ENCODE measurements around the gene SMG7. TPM values are rescaled to one million over a fixed set of nuclear protein-coding genes. Genes with fewer than 3 reads are reported as not detected.

SMG7 gene
- total RNA-seq, 1 donor = 30.7 TPM

- no peak for DNase-seq (ENCODE audit: low read depth in 2 of 3, low spot score in 2 of 3)
These were observed 81.0 kb downstream of the SMG7 start for GRCh38 chr1:183553331-183553730.

GRCh38 chr1:183553764-183554163 is 81.5 kb downstream of the SMG7 start:
- no peak for DNase-seq (ENCODE audit: low read depth in 2 of 3, low spot score in 2 of 3)

GRCh38 chr1:183554577-183554976 is 82.3 kb downstream of the SMG7 start:
- DNase-seq (ENCODE audit: low read depth in 2 of 3, low spot score in 2 of 3) = peak in 1 of 3 donors; percentile 41

DNA sequence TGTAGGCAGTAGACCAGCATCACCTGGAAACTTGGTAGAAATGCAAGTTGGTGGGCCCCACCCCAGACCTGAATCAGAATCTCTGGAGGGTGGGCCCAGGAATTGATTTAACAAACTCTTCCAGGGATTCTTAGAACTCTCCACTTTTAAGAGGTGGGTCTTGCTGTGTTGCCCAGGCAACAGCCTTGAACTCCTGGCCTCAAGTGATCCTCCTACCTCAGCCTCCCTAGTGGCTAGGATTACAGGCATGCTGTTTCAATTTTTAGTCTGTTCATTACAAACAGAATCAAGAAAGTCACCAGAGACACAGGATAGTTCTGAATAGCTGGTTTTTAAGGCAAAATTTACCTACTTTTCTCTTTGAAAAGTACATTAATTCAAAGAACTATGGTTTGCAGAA is 86.8 kb downstream of the SMG7 start:
- no peak for DNase-seq (ENCODE audit: low read depth in 2 of 3, low spot score in 2 of 3)

GRCh38 chr1:183562701-183563100 is 90.4 kb downstream of the SMG7 start:
- DNase-seq (ENCODE audit: low read depth in 2 of 3, low spot score in 2 of 3) = no peak

DNA sequence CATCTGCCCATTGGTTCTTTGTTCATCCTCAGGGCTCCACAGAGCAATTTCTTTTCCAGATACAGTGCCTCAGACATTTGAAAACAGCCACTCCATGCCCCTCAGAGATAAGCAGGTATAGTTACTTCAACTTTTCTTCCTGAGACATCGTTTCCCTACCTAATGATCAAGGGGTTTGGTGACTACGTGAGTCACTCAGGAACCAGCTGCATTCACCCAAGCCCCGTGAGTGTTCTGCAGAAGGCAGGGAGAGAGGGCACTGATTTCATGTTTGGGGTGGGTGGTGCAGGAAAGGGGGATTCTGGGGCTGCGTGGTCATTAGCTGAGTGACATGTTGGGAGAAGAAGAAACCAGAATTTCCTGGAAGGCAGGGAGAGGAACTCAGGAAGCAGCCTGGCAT is 93.0 kb downstream of the SMG7 start:
- peak in 2 of 3 donors; percentile 40 to 42 for DNase-seq (ENCODE audit: low read depth in 2 of 3, low spot score in 2 of 3)

- DNase-seq (ENCODE audit: low read depth in 2 of 3, low spot score in 2 of 3) = no peak
These were observed 93.7 kb downstream of the SMG7 start for GRCh38 chr1:183566026-183566425.

DNA sequence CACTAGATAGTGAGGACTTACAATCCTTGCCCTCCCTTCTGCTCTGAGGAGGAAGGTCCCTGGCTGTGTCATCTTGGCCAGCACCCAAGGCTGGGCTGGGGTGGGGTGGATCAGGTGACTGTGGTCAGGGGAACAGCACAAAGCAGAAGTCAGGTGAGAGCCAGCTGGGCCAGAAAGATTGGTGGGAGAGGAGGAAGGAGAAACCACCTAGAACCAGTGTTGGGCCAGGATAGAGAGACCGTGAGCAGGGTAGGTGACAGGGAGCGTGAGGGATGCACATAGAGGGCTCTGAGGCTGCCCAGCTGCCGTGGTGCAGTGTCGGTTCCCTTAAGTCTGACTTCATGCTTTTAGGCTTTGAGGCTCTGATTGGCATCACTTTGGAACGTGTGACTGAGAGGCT is 95.3 kb downstream of the SMG7 start:
- peak in 2 of 3 donors; percentile 92 to 98 for DNase-seq (ENCODE audit: low read depth in 2 of 3, low spot score in 2 of 3)

- no peak for DNase-seq (ENCODE audit: low read depth in 2 of 3, low spot score in 2 of 3)
These were observed 96.1 kb downstream of the SMG7 start for GRCh38 chr1:183568176-183569021.

DNA sequence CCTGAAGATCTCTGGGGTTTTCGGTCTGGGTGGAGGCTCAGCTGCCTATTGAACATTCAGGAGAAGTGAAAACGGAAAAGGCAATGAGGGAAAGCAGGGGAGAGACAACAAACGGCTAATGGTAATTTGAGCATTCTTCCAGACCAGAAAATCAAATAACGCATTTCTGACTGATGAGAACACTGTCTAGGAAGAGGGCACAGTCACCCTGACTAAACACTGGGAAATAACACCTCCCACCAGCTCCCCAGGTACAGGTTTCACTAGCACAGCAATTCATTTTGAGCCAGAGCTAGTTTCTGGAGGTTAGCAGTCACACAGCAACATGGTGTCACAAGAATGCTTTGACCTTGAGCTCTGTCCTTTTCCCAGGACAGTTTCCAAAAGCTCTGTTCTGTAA is 96.8 kb downstream of the SMG7 start:
- no peak for DNase-seq (ENCODE audit: low read depth in 2 of 3, low spot score in 2 of 3)

DNA sequence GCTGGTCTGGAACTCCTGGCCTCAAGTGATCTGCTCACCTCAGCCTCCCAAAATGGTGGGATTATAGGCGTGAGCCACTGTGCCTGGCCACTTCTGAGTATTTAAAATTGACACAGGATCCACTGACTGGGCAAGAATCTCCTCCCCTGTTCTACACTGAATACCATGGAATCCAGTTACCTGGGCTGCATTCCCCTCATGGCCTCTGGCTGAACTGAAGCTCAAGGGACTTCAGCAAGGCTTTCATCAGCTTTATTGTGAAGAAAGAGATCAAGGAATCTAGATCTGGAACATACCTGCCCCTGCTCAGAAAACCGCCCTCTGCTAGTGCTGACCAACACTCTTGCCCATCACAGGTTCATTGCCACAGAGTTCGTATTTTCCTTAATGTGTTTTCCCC is 97.5 kb downstream of the SMG7 start:
- DNase-seq (ENCODE audit: low read depth in 2 of 3, low spot score in 2 of 3) = no peak

GRCh38 chr1:183570451-183570850 is 98.2 kb downstream of the SMG7 start:
- DNase-seq (ENCODE audit: low read depth in 2 of 3, low spot score in 2 of 3) = no peak

DNA sequence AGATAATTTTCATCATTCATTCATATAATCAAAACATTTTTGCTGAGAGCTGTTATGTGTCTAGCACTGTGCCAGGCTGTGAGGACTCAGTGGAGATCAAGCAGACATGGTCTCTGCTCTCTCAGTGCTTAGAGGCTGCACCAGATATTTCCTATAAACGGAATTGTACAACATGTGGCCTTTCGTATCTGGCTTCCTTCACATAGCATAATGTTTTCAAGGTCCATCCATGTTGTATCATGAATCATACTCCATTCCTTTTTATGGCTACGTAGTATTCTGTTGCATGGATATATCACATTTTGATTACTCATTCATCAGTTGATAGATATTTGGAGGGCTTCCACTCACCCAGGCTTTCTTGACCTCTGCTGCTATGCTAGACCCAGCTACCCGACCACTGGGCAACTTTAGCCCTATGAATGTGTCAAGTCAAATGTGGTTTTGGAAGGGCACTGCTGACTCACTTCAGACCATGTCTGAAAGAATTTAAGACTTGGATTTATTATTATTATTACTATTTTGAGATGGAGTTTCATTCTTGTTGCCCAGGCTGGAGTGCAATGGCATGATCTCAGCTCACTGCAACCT is 99.5 kb downstream of the SMG7 start:
- DNase-seq (ENCODE audit: low read depth in 2 of 3, low spot score in 2 of 3) = no peak

- no peak for DNase-seq (ENCODE audit: low read depth in 2 of 3, low spot score in 2 of 3)
These were observed 100.4 kb downstream of the SMG7 start for GRCh38 chr1:183572721-183573120.

- DNase-seq (ENCODE audit: low read depth in 2 of 3, low spot score in 2 of 3) = no peak
These were observed 103.3 kb downstream of the SMG7 start for GRCh38 chr1:183575606-183576005.

- no peak for DNase-seq (ENCODE audit: low read depth in 2 of 3, low spot score in 2 of 3)
These were observed 104.2 kb downstream of the SMG7 start for GRCh38 chr1:183576537-183576936.

DNA sequence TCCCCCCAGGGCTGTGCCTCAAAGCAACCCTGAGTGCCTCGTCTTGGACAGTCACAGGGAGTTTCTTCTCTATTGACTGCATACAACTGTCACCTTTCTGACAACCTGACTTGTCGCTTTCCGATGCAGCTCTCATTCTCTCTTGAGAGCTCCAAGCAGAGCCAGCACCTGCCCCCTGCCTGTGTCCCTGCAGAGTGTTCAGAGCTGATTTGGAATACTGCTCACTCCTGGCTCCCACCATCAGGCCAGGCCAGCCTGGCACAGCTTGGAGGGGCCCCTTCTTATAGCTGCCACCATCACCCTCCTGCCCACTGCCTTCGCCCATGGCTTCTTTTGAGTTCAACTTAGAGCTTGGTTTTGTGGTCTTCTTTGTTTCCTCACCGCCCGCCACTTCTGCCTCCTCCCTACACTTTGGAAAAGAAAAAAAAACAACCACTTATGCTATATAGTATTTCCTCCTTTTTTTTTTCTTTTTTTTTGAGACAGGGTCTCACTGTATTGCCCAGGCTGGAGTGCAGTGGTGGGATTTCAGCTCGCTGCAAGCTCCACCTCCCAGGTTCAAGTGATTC is 105.7 kb downstream of the SMG7 start:
- DNase-seq (ENCODE audit: low read depth in 2 of 3, low spot score in 2 of 3) = peak in 1 of 3 donors; percentile 45

DNA sequence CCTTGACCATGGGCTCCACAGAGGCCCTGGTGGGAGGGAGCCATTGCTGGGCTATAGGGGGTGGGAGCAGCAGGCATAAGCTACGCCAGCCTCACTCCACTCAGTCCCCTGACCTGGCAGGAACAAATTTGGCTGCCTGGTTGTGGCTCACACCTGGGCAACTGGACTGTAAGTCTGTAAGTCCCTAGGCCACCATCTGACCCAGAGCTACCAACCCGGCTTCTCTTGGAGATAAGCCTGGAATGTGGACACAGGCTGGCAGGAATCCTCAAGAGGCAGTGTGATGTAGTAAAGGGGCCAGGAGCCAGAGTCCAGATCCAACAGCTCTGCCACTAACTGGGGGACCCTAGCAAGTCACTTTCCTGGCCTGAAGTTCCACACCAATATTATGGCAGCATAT is 106.6 kb downstream of the SMG7 start:
- no peak for DNase-seq (ENCODE audit: low read depth in 2 of 3, low spot score in 2 of 3)

- peak in 2 of 3 donors; percentile 75 to 96 for DNase-seq (ENCODE audit: low read depth in 2 of 3, low spot score in 2 of 3)
These were observed 108.0 kb downstream of the SMG7 start for GRCh38 chr1:183580281-183580682.

GRCh38 chr1:183582021-183582713 is 109.9 kb downstream of the SMG7 start:
- no peak for DNase-seq (ENCODE audit: low read depth in 2 of 3, low spot score in 2 of 3)

DNA sequence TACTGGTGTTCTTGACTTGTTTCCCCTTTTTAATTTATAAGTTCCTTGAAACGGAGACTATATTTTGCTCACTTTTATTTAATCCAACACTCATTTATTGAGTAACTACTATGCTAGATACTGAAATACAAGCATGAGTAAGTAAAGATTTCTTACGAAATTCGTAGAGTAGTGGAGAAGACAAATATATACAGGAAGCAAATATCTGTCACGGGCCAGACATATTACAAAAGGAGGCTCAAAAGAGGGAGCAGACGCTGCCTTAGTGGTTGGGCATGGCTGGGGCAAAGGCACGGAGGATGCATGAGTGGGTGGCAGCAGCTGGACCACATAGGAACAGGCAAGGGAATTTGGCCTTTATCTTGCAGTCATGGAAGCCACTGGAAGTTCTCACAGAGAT is 111.2 kb downstream of the SMG7 start:
- no peak for DNase-seq (ENCODE audit: low read depth in 2 of 3, low spot score in 2 of 3)

All from hematopoietic multipotent progenitor cell (in vitro differentiated cells).